HL-60 (cell line): ENCODE data around the gene BRAP.

Source experiments
- DNase-seq, 2 experiments: peaks; one replicate each; pipeline ENCODE4 v3.0.0-alpha.2; 2010 to 2020; ENCODE audit warnings: low read depth in 1 of 2, low spot score in 1 of 2
- H3K27ac ChIP-seq: fragments of 250-450 bp; sonication (Bioruptor Pico); replicated peaks from 2 replicates; pipeline ENCODE4 v1.5.1; 2020; ENCODE audit warnings: mild to moderate bottlenecking, moderate library complexity
- H3K27me3 ChIP-seq: fragments of 250-450 bp; sonication (Bioruptor Pico); 2 replicates; pipeline ENCODE4 v1.5.1; 2021; ENCODE audit warnings: mild to moderate bottlenecking, moderate library complexity; ENCODE audit not compliant: insufficient read depth, poor library complexity, severe bottlenecking
- H3K4me3 ChIP-seq: replicated peaks from 2 replicates; pipeline ENCODE4 v1.5.1; 2011; ENCODE audit warnings: mild to moderate bottlenecking, control low read depth, low read length; ENCODE audit not compliant: insufficient read depth
- CTCF ChIP-seq: IDR thresholded peaks from one replicate; pipeline ENCODE4 v1.5.1; 2011; ENCODE audit warnings: low read length, control low read depth, inconsistent platforms; ENCODE audit not compliant: insufficient read depth
- GABPA ChIP-seq: IDR thresholded peaks from 2 replicates; pipeline ENCODE4 v1.6.1; 2012; ENCODE audit warnings: low read depth
- POLR2AphosphoS5 ChIP-seq: IDR thresholded peaks from 2 replicates; pipeline ENCODE4 v1.6.1; 2012; ENCODE audit warnings: low read depth
- REST ChIP-seq: IDR thresholded peaks from 2 replicates; pipeline ENCODE4 v1.6.1; 2012; ENCODE audit warnings: low read depth; ENCODE audit not compliant: insufficient replicate concordance
- SPI1 ChIP-seq: IDR thresholded peaks from 2 replicates; pipeline ENCODE4 v1.6.1; 2012; ENCODE audit warnings: low read depth, mild to moderate bottlenecking, borderline replicate concordance
- long read RNA-seq: library from polyadenylated mRNA; unstranded; transcript quantifications from one replicate; pipeline ENCODE4 v2.0.0, GENCODE V29; 2020

BRAP gene
- long read RNA-seq, full-length matches to known transcripts, result 225 of 286 reads
- long read RNA-seq, partial matches to known transcripts, result 14 of 286 reads
- long read RNA-seq, other reads (novel, unspliced or antisense), result 47 of 286 reads

GRCh38 chr12:111685811-111686573 lies at the start of gene BRAP, which contains the start of gene ACAD10:
Gene BRAP, minus strand, starts transcription at chr12:111685956. Its CDS starts 164 bp downstream, at chr12:111685792.
Gene ACAD10, plus strand, starts transcription at chr12:111686053. Its CDS starts 6,657 bp downstream, at chr12:111692710.
- Histone ChIP-seq H3K4me3 (peak within 1 kb of the TSS; percentile 89), H3K27me3 (no peaks in the 10 kb centered on the region), H3K27ac (peak within 1 kb of the TSS; percentile 87)
- DNase-seq, result peak; percentile 94 to 95
- TF ChIP-seq REST (peak; percentile 66), POLR2AphosphoS5 (peak; percentile 98), SPI1 (peak; percentile 65; the same call in 1 of the 2 replicates), GABPA (peak; percentile 73), CTCF (no peak)

GRCh38 chr12:111733340-111733915 lies 47.7 kb upstream of the BRAP start:
- H3K27me3 ChIP-seq, result no peaks in the 10 kb centered on the region
- TF ChIP-seq CTCF (no peak), GABPA (no peak), REST (no peak)
- H3K27ac ChIP-seq, result no peak overlapping the region
- no peak for DNase-seq
- H3K4me3 ChIP-seq, result no peak overlapping the region

- no peak overlapping the region for H3K4me3 ChIP-seq
- H3K27me3 ChIP-seq, result no peaks in the 10 kb centered on the region
- TF ChIP-seq GABPA (no peak), SPI1 (no peak), CTCF (no peak), POLR2AphosphoS5 (no peak), REST (no peak)
- H3K27ac ChIP-seq, result no peak overlapping the region
- no peak for DNase-seq
Observed at GRCh38 chr12:111732786-111733185, 47.0 kb upstream of the BRAP start.
